T-helper 1 cell treated with Interleukin-12 subunit alpha and Interleukin-12 subunit beta and Interleukin-4 antibody, amounts not matched to agents 30 μg/mL and 1 μg/mL, for 36 hours (primary cell): ENCODE data around the gene APOA5.
A peak's percentile ranks its signal among the peaks of the same experiment; 100 is the strongest.
"Not testable (repeated sequence)": the region's sequence is repeated elsewhere in the genome, so short reads cannot be mapped to it uniquely, and the experiment has no call there.

Source experiments
- H3K27ac Mint-ChIP-seq: one replicate; pipeline ENCODE4 v1.8.0; 2021; ENCODE audit warnings: mild to moderate bottlenecking, mixed read lengths
- H3K27me3 Mint-ChIP-seq: one replicate; pipeline ENCODE4 v1.8.0; 2021; ENCODE audit warnings: low read depth, mixed read lengths
- H3K36me3 Mint-ChIP-seq: one replicate; pipeline ENCODE4 v1.8.0; 2021; ENCODE audit warnings: low read depth, mixed read lengths
- H3K4me1 Mint-ChIP-seq: one replicate; pipeline ENCODE4 v1.8.0; 2021; ENCODE audit warnings: low read depth, mixed read lengths
- H3K4me3 Mint-ChIP-seq: one replicate; pipeline ENCODE4 v1.8.0; 2021; ENCODE audit warnings: mild to moderate bottlenecking, moderate library complexity, mixed read lengths
- H3K9me3 Mint-ChIP-seq: one replicate; pipeline ENCODE4 v1.8.0; 2021; ENCODE audit warnings: mixed read lengths

The APOA5 gene

GRCh38 chr11:116776522-116776984, 15.1 kb downstream of the APOA5 start:
- H3K9me3 Mint-ChIP-seq: no peaks in the 10 kb centered on the region
- H3K27ac Mint-ChIP-seq: no peak overlapping the region
- H3K27me3 Mint-ChIP-seq: no peaks in the 10 kb centered on the region
- peaks cover 47% of the 10 kb centered on the region for H3K36me3 Mint-ChIP-seq
- H3K4me1 Mint-ChIP-seq: peaks cover 49% of the 10 kb centered on the region
- no peak overlapping the region for H3K4me3 Mint-ChIP-seq

GRCh38 chr11:116775975-116776374, 15.7 kb downstream of the APOA5 start:
- H3K4me1 Mint-ChIP-seq: peaks cover 50% of the 10 kb centered on the region
- H3K4me3 Mint-ChIP-seq: no peak overlapping the region
- H3K27ac Mint-ChIP-seq: peak overlapping the region; percentile 17
- H3K27me3 Mint-ChIP-seq: no peaks in the 10 kb centered on the region
- no peaks in the 10 kb centered on the region for H3K9me3 Mint-ChIP-seq
- peaks cover 42% of the 10 kb centered on the region for H3K36me3 Mint-ChIP-seq

GRCh38 chr11:116774661-116775060, 17.0 kb downstream of the APOA5 start:
- H3K27ac Mint-ChIP-seq: peak overlapping the region; percentile 27
- peaks cover 38% of the 10 kb centered on the region for H3K36me3 Mint-ChIP-seq
- H3K4me3 Mint-ChIP-seq: no peak overlapping the region
- H3K9me3 Mint-ChIP-seq: no peaks in the 10 kb centered on the region
- no peaks in the 10 kb centered on the region for H3K27me3 Mint-ChIP-seq
- H3K4me1 Mint-ChIP-seq: peaks cover 51% of the 10 kb centered on the region

- Mint-ChIP-seq H3K36me3 (peaks cover 34% of the 10 kb centered on the region), H3K9me3 (no peaks in the 10 kb centered on the region), H3K4me3 (peak overlapping the region; percentile 98), H3K27me3 (no peaks in the 10 kb centered on the region), H3K4me1 (peaks cover 43% of the 10 kb centered on the region), H3K27ac (peak overlapping the region; percentile 97)
These were observed 18.2 kb downstream of the APOA5 start for GRCh38 chr11:116773203-116774097.

- Mint-ChIP-seq H3K27me3 (no peaks in the 10 kb centered on the region), H3K4me1 (peaks cover 36% of the 10 kb centered on the region), H3K27ac (peak within 1 kb of the TSS; percentile 97)
These were observed 19.1 kb downstream of the APOA5 start, which contains the start of gene BUD13 for GRCh38 chr11:116772443-116773202. Gene BUD13, minus strand, starts transcription at chr11:116772987. Its CDS starts 23 bp downstream, at chr11:116772964.

GRCh38 chr11:116771935-116772334, 19.7 kb downstream of the APOA5 start:
- H3K4me3 Mint-ChIP-seq: peak overlapping the region; percentile 98
- peaks cover 36% of the 10 kb centered on the region for H3K4me1 Mint-ChIP-seq
- no peaks in the 10 kb centered on the region for H3K9me3 Mint-ChIP-seq
- H3K27me3 Mint-ChIP-seq: no peaks in the 10 kb centered on the region
- H3K36me3 Mint-ChIP-seq: peaks cover 24% of the 10 kb centered on the region
- H3K27ac Mint-ChIP-seq: peak overlapping the region; percentile 97

More at GRCh38 chr11:116772443-116773202, 19.1 kb downstream of the APOA5 start, which contains the start of gene BUD13:
- H3K36me3 Mint-ChIP-seq: peaks cover 26% of the 10 kb centered on the region
- H3K9me3 Mint-ChIP-seq: no peaks in the 10 kb centered on the region
- H3K4me3 Mint-ChIP-seq: peak within 1 kb of the TSS; percentile 98

- peaks cover 42% of the 10 kb centered on the region for H3K36me3 Mint-ChIP-seq
- H3K9me3 Mint-ChIP-seq: no peaks in the 10 kb centered on the region
- H3K4me3 Mint-ChIP-seq: no peak overlapping the region
- H3K4me1 Mint-ChIP-seq: peaks cover 11% of the 10 kb centered on the region
- H3K27ac Mint-ChIP-seq: no peak overlapping the region
- H3K27me3 Mint-ChIP-seq: no peaks in the 10 kb centered on the region
These were observed 29.5 kb downstream of the APOA5 start for GRCh38 chr11:116762132-116762531.

GRCh38 chr11:116756044-116756443, 35.6 kb downstream of the APOA5 start:
- not testable (repeated sequence) for H3K27me3 Mint-ChIP-seq, H3K4me3 Mint-ChIP-seq, H3K4me1 Mint-ChIP-seq, H3K9me3 Mint-ChIP-seq, H3K27ac Mint-ChIP-seq
- H3K36me3 Mint-ChIP-seq: peaks cover 45% of the 10 kb centered on the region

- peaks cover 25% of the 10 kb centered on the region for H3K36me3 Mint-ChIP-seq
- H3K9me3 Mint-ChIP-seq: no peaks in the 10 kb centered on the region
- no peak overlapping the region for H3K4me3 Mint-ChIP-seq
- H3K27me3 Mint-ChIP-seq: no peaks in the 10 kb centered on the region
- H3K4me1 Mint-ChIP-seq: no peaks in the 10 kb centered on the region
- H3K27ac Mint-ChIP-seq: no peak overlapping the region
These were observed 41.5 kb downstream of the APOA5 start for GRCh38 chr11:116750070-116750718.

GRCh38 chr11:116742104-116742503, 49.6 kb downstream of the APOA5 start:
- H3K9me3 Mint-ChIP-seq: no peaks in the 10 kb centered on the region
- H3K27me3 Mint-ChIP-seq: no peaks in the 10 kb centered on the region
- no peak overlapping the region for H3K4me3 Mint-ChIP-seq
- H3K27ac Mint-ChIP-seq: no peak overlapping the region
- H3K36me3 Mint-ChIP-seq: peaks cover 4% of the 10 kb centered on the region
- peaks cover 4% of the 10 kb centered on the region for H3K4me1 Mint-ChIP-seq

GRCh38 chr11:116740741-116741140, 50.9 kb downstream of the APOA5 start:
- H3K27me3 Mint-ChIP-seq: no peaks in the 10 kb centered on the region

More at GRCh38 chr11:116740741-116741140, 50.9 kb downstream of the APOA5 start:
- H3K27ac Mint-ChIP-seq: no peak overlapping the region
- H3K9me3 Mint-ChIP-seq: no peaks in the 10 kb centered on the region
- no peak overlapping the region for H3K4me3 Mint-ChIP-seq
- H3K4me1 Mint-ChIP-seq: peaks cover 4% of the 10 kb centered on the region
- H3K36me3 Mint-ChIP-seq: no peaks in the 10 kb centered on the region
